ENCODE data around the gene FOSL2.

DNA sequence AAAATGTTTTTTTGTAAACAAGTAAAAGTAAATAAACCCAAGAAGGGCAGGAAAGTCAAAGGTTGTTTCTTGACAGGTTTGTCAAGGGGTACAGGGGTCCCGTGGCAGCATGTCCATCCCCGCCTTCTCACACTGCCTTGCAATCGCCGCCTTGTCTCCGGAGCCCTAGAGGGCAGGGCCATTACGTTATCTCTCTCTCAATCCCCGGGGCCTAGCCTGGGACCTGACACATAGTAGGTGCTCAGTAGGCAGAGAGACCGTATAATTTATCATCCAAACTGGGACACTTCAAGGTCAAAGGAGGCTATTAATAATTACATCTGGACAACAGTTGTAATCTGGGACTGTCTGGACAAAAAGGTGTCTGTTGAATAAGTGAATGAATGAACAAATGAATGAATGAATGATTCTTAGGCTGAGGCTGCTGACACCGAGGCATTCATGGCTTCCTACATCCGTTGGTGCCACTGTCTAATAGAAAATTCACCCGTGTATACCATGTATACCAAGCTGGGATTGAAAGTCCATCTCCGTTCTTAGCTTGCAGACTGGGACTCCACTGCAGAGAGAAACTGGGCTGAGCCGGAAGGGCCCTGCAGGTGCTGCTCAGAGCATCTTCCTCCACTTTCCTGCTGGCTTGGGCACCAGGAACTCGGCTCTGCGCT lies 58.4 kb downstream of the FOSL2 start:
- TF ChIP-seq, protein P1, sequence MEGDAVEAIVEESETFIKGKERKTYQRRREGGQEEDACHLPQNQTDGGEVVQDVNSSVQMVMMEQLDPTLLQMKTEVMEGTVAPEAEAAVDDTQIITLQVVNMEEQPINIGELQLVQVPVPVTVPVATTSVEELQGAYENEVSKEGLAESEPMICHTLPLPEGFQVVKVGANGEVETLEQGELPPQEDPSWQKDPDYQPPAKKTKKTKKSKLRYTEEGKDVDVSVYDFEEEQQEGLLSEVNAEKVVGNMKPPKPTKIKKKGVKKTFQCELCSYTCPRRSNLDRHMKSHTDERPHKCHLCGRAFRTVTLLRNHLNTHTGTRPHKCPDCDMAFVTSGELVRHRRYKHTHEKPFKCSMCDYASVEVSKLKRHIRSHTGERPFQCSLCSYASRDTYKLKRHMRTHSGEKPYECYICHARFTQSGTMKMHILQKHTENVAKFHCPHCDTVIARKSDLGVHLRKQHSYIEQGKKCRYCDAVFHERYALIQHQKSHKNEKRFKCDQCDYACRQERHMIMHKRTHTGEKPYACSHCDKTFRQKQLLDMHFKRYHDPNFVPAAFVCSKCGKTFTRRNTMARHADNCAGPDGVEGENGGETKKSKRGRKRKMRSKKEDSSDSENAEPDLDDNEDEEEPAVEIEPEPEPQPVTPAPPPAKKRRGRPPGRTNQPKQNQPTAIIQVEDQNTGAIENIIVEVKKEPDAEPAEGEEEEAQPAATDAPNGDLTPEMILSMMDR (conservative IDR thresholded peaks at IDR 0.05 in 1 of 2, IDR thresholded peaks at IDR 0.05 in 1 of 2; ENCODE audit: extremely low read depth in 1 of 2, insufficient read depth in 1 of 2, low read depth in 1 of 2, low read length in 2 of 2): no peak
- no peak for TF ChIP-seq EZH2 (IDR thresholded peaks at IDR 0.05; ENCODE audit: borderline replicate concordance, low read length)

Measured in mammary epithelial cell (primary cell).